ENCODE results near the gene MGAT5B. TPM values are rescaled to one million over a fixed set of nuclear protein-coding genes. Genes with fewer than 3 reads are reported as not detected.

MGAT5B gene
- total and polyA plus RNA-seq, 11 donors, result 0.07 to 0.21 (median 0.15) TPM; not detected in 6

DNA sequence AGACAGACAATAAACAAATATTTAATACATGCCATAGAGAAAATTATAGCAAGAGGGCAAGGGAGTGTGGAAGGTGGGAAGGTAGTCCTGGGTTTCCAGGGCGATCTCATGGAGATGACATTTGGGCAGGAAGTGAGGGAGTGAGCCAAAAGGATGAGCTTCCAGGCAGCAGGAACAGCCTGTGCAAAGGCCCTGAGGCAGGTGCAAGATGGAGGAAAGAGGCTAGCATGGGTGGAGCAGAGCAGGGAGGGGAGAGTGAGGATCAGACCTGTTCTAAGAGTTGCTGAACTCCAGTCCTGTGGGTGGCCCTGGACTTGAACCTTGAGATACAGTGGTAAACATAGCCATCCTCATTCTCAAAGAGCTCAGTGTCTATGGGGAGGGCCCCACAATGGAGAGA lies 94.7 kb downstream of the MGAT5B start:
- DNase-seq (no peak), ATAC-seq (no peak)
- peaks cover 0 to 5% (median 0%) of the 10 kb centered on the region in 12 donors for H3K4me1 ChIP-seq
- TF ChIP-seq, protein P1, sequence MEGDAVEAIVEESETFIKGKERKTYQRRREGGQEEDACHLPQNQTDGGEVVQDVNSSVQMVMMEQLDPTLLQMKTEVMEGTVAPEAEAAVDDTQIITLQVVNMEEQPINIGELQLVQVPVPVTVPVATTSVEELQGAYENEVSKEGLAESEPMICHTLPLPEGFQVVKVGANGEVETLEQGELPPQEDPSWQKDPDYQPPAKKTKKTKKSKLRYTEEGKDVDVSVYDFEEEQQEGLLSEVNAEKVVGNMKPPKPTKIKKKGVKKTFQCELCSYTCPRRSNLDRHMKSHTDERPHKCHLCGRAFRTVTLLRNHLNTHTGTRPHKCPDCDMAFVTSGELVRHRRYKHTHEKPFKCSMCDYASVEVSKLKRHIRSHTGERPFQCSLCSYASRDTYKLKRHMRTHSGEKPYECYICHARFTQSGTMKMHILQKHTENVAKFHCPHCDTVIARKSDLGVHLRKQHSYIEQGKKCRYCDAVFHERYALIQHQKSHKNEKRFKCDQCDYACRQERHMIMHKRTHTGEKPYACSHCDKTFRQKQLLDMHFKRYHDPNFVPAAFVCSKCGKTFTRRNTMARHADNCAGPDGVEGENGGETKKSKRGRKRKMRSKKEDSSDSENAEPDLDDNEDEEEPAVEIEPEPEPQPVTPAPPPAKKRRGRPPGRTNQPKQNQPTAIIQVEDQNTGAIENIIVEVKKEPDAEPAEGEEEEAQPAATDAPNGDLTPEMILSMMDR (IDR thresholded peaks at IDR 0.05), result no peak
- TF ChIP-seq POLR2A (IDR thresholded peaks at IDR 0.05), result no peak
- peaks cover 0 to 37% (median 7%) of the 10 kb centered on the region in 9 donors for H3K27me3 ChIP-seq
- no peaks in the 10 kb centered on the region for H3K36me3 ChIP-seq
- 83 to 96% (median 88%) methylated on average over 1 of the region's 1 CpG for WGBS, 4 donors
- H3K4me3 ChIP-seq, result no peak overlapping the region
- no peaks in the 10 kb centered on the region for H3K9me3 ChIP-seq
- H3K27ac ChIP-seq, result no peak overlapping the region
- intact Hi-C loops (cut with DNase I), result no loop called here

DNA sequence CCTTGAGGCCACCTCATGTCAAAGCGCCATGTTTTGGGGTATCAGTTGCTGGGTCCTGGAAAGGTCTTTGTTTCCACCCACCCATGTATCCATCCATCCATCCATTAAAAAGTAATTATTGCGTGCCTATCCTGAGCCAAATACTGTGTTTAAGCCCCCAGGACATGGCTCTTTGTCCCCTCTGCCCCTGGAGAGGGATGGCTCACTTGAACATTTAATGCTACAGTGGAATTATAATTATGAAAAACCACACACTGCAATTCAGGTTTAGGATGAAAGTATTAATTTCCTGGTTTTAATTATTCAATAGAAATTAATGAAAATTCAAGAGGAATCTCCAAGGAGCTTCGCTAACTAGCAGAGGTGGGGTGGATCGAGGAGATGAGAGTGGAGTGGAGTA lies 97.8 kb downstream of the MGAT5B start:
- DNase-seq (no peak), ATAC-seq (no peak)
- intact Hi-C loops (cut with DNase I), result no loop called here
- H3K27ac ChIP-seq, result no peak overlapping the region
- no peaks in the 10 kb centered on the region for H3K9me3 ChIP-seq
- 84 to 88% (median 87%) methylated on average over 4 of the region's 4 CpGs for WGBS, 4 donors
- no peaks in the 10 kb centered on the region for H3K36me3 ChIP-seq
- H3K4me1 ChIP-seq, result peaks cover 0 to 16% (median 9%) of the 10 kb centered on the region in 12 donors
- no peak overlapping the region for H3K4me3 ChIP-seq
- TF ChIP-seq, protein P1 (IDR thresholded peaks at IDR 0.05), result no peak
- TF ChIP-seq POLR2A (IDR thresholded peaks at IDR 0.05), result no peak
- peaks cover 10 to 59% (median 35%) of the 10 kb centered on the region in 9 donors for H3K27me3 ChIP-seq

DNA sequence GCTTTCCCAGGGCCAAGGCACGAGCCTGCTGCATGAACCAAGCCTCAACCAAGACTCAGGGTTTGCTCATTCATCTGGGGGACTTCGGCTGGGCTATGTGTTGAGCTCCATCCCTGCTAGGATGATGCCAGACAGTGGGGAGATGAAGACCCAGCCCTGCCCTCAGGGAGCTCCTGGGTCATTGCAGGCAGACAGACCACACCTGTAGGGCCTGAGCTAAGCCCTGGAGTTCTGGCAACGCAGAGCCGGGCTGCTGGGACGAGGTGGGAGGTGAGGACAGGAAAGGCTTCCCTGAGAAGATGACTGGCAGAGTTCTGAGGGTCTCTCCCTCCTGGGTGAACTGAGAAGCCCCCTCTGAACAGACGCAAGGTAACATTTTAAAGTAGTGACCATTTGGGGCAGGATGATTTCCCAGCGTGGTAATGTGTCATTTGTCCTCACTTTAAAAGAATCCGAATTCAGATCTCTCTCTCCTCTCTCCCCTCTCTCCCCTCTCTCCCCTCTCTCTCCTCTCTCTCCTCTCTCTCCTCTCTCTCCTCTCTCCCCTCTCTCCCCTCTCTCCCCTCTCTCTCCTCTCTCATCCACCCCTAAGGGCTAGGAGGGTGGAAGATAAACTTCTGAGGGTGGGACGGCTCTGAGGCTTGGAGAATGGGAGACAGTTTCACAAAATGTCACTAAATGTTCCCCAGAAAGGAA lies 98.4 kb downstream of the MGAT5B start:
- intact Hi-C loops (cut with DNase I), result no loop called here

DNA sequence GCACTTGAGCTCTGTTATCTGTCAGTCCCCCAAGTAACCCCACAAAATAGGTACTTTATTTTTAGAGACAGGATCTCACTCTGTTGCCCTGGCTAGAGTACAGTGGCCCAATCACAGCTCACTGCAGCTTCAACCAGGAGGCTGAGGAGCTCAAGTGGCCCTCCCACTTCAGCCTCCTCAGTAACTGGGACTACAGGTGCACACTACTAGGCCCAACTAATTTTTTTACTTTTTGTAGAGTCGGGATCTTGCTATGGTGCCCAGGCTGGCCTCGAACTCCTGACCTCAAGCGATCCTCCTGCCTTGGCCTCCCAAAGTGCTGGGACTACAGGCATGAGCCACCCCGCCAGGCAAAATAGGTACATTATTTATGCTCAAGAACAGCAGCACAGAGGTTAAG lies 99.6 kb downstream of the MGAT5B start:
- intact Hi-C loops (cut with DNase I), result no loop called here
- H3K4me1 ChIP-seq, result peaks cover 0 to 16% (median 9%) of the 10 kb centered on the region in 12 donors
- no peak for ATAC-seq
- H3K36me3 ChIP-seq, result no peaks in the 10 kb centered on the region
- TF ChIP-seq, protein P1 (IDR thresholded peaks at IDR 0.05), result no peak
- no peak for TF ChIP-seq POLR2A (IDR thresholded peaks at IDR 0.05)
- 95 to 99% (median 97%) methylated on average over 4 of the region's 4 CpGs for WGBS, 4 donors
- no peak overlapping the region for H3K27ac ChIP-seq
- no peak overlapping the region for H3K4me3 ChIP-seq
- H3K27me3 ChIP-seq, result peaks cover 10 to 65% (median 35%) of the 10 kb centered on the region in 9 donors
- DNase-seq, result no peak
- H3K9me3 ChIP-seq, result no peaks in the 10 kb centered on the region

More for the DNA sequence above, 98.4 kb downstream of the MGAT5B start:
- Histone ChIP-seq H3K4me3 (no peak overlapping the region), H3K27me3 (peaks cover 10 to 65% (median 35%) of the 10 kb centered on the region in 9 donors), H3K9me3 (no peaks in the 10 kb centered on the region), H3K36me3 (no peaks in the 10 kb centered on the region), H3K27ac (no peak overlapping the region), H3K4me1 (peaks cover 0 to 16% (median 9%) of the 10 kb centered on the region in 12 donors)
- TF ChIP-seq, protein P1 (IDR thresholded peaks at IDR 0.05), result no peak
- TF ChIP-seq POLR2A (IDR thresholded peaks at IDR 0.05), result no peak
- no peak for ATAC-seq
- WGBS, 4 donors, result 72 to 78% (median 75%) methylated on average over 9 of the region's 9 CpGs
- DNase-seq, result peak in 1 of 5 donors; percentile 10
